HK-2 (cell line): Measurements from ENCODE around the gene BTBD3.

Experiments used
- DNase-seq: peaks from one replicate; pipeline ENCODE4 v3.0.0-alpha.2; 2018; ENCODE audit not compliant: unreplicated experiment

BTBD3 gene

GRCh38 chr20:11918391-11918845 lies 725 bp downstream of the BTBD3 start:
- no peak for DNase-seq

- DNase-seq = no peak
These were observed 1.3 kb downstream of the BTBD3 start for GRCh38 chr20:11918981-11919380.

GRCh38 chr20:11919581-11919980 lies 1.9 kb downstream of the BTBD3 start:
- no peak for DNase-seq

GRCh38 chr20:11920083-11920482 lies 2.4 kb downstream of the BTBD3 start:
- DNase-seq = no peak

GRCh38 chr20:11921321-11921720 lies 3.6 kb downstream of the BTBD3 start:
- DNase-seq = no peak

GRCh38 chr20:11922561-11922960 lies 4.9 kb downstream of the BTBD3 start:
- no peak for DNase-seq

- DNase-seq = no peak
These were observed 7.2 kb downstream of the BTBD3 start for GRCh38 chr20:11924923-11925322.

- DNase-seq = no peak
These were observed 8.8 kb downstream of the BTBD3 start for GRCh38 chr20:11926292-11926998.

- no peak for DNase-seq
These were observed 12.3 kb downstream of the BTBD3 start for GRCh38 chr20:11929947-11930346.

GRCh38 chr20:11935212-11936154 lies 17.8 kb downstream of the BTBD3 start:
- DNase-seq = no peak

- no peak for DNase-seq
These were observed 18.5 kb downstream of the BTBD3 start for GRCh38 chr20:11936157-11936556.

- DNase-seq = no peak
These were observed 19.5 kb downstream of the BTBD3 start for GRCh38 chr20:11937230-11937629.

- DNase-seq = no peak
These were observed 24.0 kb downstream of the BTBD3 start for GRCh38 chr20:11941593-11942246.

GRCh38 chr20:11943778-11944177 lies 26.1 kb downstream of the BTBD3 start:
- DNase-seq = no peak

- no peak for DNase-seq
These were observed 31.1 kb downstream of the BTBD3 start for GRCh38 chr20:11948806-11949205.

- no peak for DNase-seq
These were observed 32.0 kb downstream of the BTBD3 start for GRCh38 chr20:11949711-11950110.

- no peak for DNase-seq
These were observed 34.0 kb downstream of the BTBD3 start for GRCh38 chr20:11951696-11952095.

GRCh38 chr20:11952639-11953038 lies 34.9 kb downstream of the BTBD3 start:
- no peak for DNase-seq

GRCh38 chr20:11957911-11958310 lies 40.2 kb downstream of the BTBD3 start:
- DNase-seq = no peak

GRCh38 chr20:11958855-11959254 lies 41.2 kb downstream of the BTBD3 start:
- DNase-seq = no peak

- no peak for DNase-seq
These were observed 47.9 kb downstream of the BTBD3 start for GRCh38 chr20:11965602-11966001.

GRCh38 chr20:11966186-11966585 lies 48.5 kb downstream of the BTBD3 start:
- DNase-seq = no peak
